ENCODE data around the gene TOM1L2.

- TF ChIP-seq CTCF (IDR thresholded peaks at IDR 0.05) (no peak), POLR2A (IDR thresholded peaks at IDR 0.05) (no peak), EP300 (IDR thresholded peaks at IDR 0.05) (no peak), POLR2AphosphoS5 (IDR thresholded peaks at IDR 0.05) (no peak)
Measured at GRCh38 chr17:17871913-17872312, 100.3 kb downstream of the TOM1L2 start.

Measured in stomach (tissue), 4 donors.